PC-3 (cell line): ENCODE measurements around the gene SEPTIN5. TPM values are rescaled to one million over a fixed set of nuclear protein-coding genes. Genes with fewer than 3 reads are reported as not detected.

Experiments used
- ATAC-seq: fragments of 200-7000 bp; cut with Tn5 transposase; 2 replicates; pipeline ENCODE4 v1.9.1; 2020; ENCODE audit warnings: mild to moderate bottlenecking, moderate library complexity
- BruUV-seq: library from RNA; stranded (reverse); fragments of 400-500 nt; replicated peaks from 2 replicates; lab custom pipeline; 2021; lab: Mats Ljungman, UMichigan
- CTCF ChIA-PET: fragments of 300-600 bp; sonication (Branson Sonifier 250); formaldehyde crosslinking; loops from one replicate; lab custom pipeline; 2022; ENCODE audit warnings: antibody characterized with exemption; lab: Charles Lee
- POLR2A ChIA-PET: fragments of 300-600 bp; sonication (Branson Sonifier 250); formaldehyde crosslinking; loops from one replicate; lab custom pipeline; 2022; ENCODE audit warnings: antibody characterized with exemption; ENCODE audit not compliant: unreplicated experiment; lab: Charles Lee
- DNase-seq: peaks from one replicate; pipeline ENCODE4 v3.0.0-alpha.2; 2015
- H2AFZ ChIP-seq: fragments of 300-600 bp; sonication (generic); 2 replicates; pipeline ENCODE4 v1.6.0; 2016; ENCODE audit warnings: antibody characterized with exemption, low read length
- H3F3A ChIP-seq: fragments of 300-600 bp; sonication (generic); one replicate; pipeline ENCODE4 v1.6.0; 2017; ENCODE audit warnings: antibody characterized with exemption, low read length, control low read depth, mild to moderate bottlenecking; ENCODE audit not compliant: unreplicated experiment
- H3K27ac ChIP-seq: fragments of 300-600 bp; sonication (generic); 2 replicates; pipeline ENCODE4 v1.5.1; 2016; ENCODE audit warnings: mild to moderate bottlenecking, low read length
- H3K27me3 ChIP-seq: fragments of 300-600 bp; sonication (generic); 2 replicates; pipeline ENCODE4 v1.6.1; 2016; ENCODE audit warnings: low read length, mixed read lengths
- H3K36me3 ChIP-seq: fragments of 300-600 bp; sonication (generic); 2 replicates; pipeline ENCODE4 v1.6.1; 2016; ENCODE audit warnings: low read depth, mixed run types, low read length, mixed read lengths
- H3K4me1 ChIP-seq: fragments of 300-600 bp; sonication (generic); 2 replicates; pipeline ENCODE4 v1.5.1; 2016; ENCODE audit warnings: low read length; ENCODE audit not compliant: insufficient read depth
- H3K4me2 ChIP-seq: fragments of 300-600 bp; sonication (generic); 2 replicates; pipeline ENCODE4 v1.6.0; 2016; ENCODE audit warnings: low read length
- H3K4me3 ChIP-seq: fragments of 300-600 bp; sonication (generic); 2 replicates; pipeline ENCODE4 v1.5.1; 2016; ENCODE audit warnings: mild to moderate bottlenecking, low read length, mixed read lengths
- H3K79me2 ChIP-seq: fragments of 300-600 bp; sonication (generic); 2 replicates; pipeline ENCODE4 v1.6.1; 2017; ENCODE audit warnings: low read length, mixed read lengths
- H3K9ac ChIP-seq: fragments of 300-600 bp; sonication (generic); 2 replicates; pipeline ENCODE4 v1.6.0; 2016; ENCODE audit warnings: mild to moderate bottlenecking, low read length
- H3K9me2 ChIP-seq: fragments of 300-600 bp; sonication (generic); replicated peaks from 2 replicates; pipeline ENCODE4 v1.6.1; 2016; ENCODE audit warnings: mixed run types, low read length, mixed read lengths
- H3K9me3 ChIP-seq: fragments of 300-600 bp; sonication (generic); 2 replicates; pipeline ENCODE4 v1.6.1; 2016; ENCODE audit warnings: low read length, mixed read lengths
- H4K20me1 ChIP-seq: fragments of 300-600 bp; sonication (generic); 2 replicates; pipeline ENCODE4 v1.6.1; 2016; ENCODE audit warnings: low read length, mixed read lengths
- EZH2 ChIP-seq: fragments of 300-600 bp; sonication (generic); IDR thresholded peaks from one replicate; pipeline ENCODE4 v1.6.1; 2017; ENCODE audit warnings: antibody characterized with exemption, mild to moderate bottlenecking, low read length; ENCODE audit not compliant: unreplicated experiment
- EZH2phosphoT487 ChIP-seq: fragments of 300-600 bp; sonication (generic); IDR thresholded peaks from 2 replicates; pipeline ENCODE4 v1.6.1; 2018; ENCODE audit warnings: mild to moderate bottlenecking, antibody characterized with exemption, low read length, borderline replicate concordance
- intact Hi-C: fragments of 100-400 bp; cut with micrococcal nuclease; formaldehyde crosslinking; loops from 2 replicates; pipeline ENCODE4 v1.9.0; 2023
- total RNA-seq: library from RNA; depleted of rRNA; stranded (reverse); fragments of >200 nt; gene quantifications from 2 replicates; pipeline ENCODE4 v1.2.3, GENCODE V29; 2014
- TF ChIP-seq, protein P1 (sequence below): fragments of 300-600 bp; sonication (generic); conservative IDR thresholded peaks from 2 replicates; pipeline ENCODE4 v1.5.1; 2017; ENCODE audit warnings: antibody characterized with exemption, low read depth, mild to moderate bottlenecking, low read length

SEPTIN5 gene
- total RNA-seq, 1 experiment from 2014 or later = 27.5 TPM

DNA sequence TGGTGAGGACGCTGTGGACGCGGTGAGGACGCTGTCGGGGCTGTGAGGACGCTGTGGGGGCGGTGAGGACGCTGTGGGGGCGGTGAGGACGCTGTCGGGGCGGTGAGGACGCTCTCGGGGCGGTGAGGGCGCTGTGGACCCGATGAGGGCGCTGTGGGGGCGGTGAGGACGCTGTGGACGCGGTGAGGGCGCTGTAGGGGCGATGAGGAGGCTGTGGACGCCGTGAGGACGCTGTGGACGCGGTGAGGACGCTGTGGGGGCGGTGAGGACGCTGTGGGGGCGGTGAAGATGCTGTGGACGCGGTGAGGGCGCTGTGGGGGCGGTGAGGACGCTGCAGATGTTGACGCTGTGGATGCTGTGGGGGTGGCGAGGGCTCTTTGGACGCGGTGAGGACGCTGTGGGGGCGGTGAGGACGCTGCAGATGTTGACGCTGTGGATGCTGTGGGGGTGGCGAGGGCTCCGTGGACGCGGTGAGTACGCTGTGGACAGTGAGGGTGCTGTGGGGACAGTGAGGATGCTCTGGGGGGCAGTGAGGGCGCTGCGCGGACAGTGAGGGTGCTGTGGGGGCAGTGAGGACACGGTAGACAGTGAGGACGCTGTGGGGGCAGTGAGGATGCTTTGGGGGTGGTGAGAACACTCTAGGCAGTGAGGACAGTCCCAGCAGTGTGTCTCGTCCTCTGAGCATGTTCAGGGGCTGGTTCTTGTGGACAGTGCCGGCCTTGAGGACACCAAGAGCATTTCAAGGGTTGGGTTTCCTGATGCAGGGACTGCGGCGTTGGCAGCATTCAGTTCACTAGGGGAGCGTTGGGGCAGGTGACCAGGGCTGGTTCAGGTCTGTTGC, 13.2 kb downstream of the SEPTIN5 start:
- H3K36me3 ChIP-seq = no peaks in the 10 kb centered on the region
- no peak overlapping the region for H3K27ac ChIP-seq
- H3K9me3 ChIP-seq = no peaks in the 10 kb centered on the region
- no peaks in the 10 kb centered on the region for H3K79me2 ChIP-seq
- BruUV-seq = no TSS peak
- no peak for DNase-seq
- ChIA-PET POLR2A (no interaction called here), CTCF (no interaction called here)
- intact Hi-C loops = no loop called here
- no peak overlapping the region for H2AFZ ChIP-seq
- H3F3A ChIP-seq = no peaks in the 10 kb centered on the region
- no peak for TF ChIP-seq EZH2
- TF ChIP-seq, protein P1, sequence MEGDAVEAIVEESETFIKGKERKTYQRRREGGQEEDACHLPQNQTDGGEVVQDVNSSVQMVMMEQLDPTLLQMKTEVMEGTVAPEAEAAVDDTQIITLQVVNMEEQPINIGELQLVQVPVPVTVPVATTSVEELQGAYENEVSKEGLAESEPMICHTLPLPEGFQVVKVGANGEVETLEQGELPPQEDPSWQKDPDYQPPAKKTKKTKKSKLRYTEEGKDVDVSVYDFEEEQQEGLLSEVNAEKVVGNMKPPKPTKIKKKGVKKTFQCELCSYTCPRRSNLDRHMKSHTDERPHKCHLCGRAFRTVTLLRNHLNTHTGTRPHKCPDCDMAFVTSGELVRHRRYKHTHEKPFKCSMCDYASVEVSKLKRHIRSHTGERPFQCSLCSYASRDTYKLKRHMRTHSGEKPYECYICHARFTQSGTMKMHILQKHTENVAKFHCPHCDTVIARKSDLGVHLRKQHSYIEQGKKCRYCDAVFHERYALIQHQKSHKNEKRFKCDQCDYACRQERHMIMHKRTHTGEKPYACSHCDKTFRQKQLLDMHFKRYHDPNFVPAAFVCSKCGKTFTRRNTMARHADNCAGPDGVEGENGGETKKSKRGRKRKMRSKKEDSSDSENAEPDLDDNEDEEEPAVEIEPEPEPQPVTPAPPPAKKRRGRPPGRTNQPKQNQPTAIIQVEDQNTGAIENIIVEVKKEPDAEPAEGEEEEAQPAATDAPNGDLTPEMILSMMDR = no peak
- no peak for TF ChIP-seq EZH2phosphoT487
- H3K4me2 ChIP-seq = no peak overlapping the region
- H4K20me1 ChIP-seq = no peaks in the 10 kb centered on the region
- H3K9me2 ChIP-seq = no peaks in the 10 kb centered on the region
- ATAC-seq = no peak
- no peak overlapping the region for H3K9ac ChIP-seq
- no peak overlapping the region for H3K4me3 ChIP-seq
- H3K4me1 ChIP-seq = no peaks in the 10 kb centered on the region
- no peaks in the 10 kb centered on the region for H3K27me3 ChIP-seq

DNA sequence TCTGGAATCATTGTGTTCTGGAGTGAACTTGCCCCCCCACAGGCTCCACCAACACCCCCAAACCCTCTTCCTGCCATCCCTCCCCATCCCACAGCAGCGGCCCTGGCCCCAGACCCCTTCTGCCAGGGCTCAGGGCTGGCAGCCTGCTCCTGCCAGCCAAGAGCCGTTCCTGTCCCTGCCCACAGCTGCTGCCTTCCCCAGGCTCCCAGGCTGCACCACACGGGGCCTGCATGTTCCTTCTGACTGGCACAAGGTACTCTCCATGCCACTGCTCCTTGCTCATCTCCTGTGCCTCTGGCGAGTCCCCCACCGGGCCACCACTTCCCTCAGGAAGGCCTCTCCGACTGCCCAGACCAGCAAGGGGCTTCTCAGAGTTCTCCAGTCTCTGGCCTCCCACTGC, 14.0 kb downstream of the SEPTIN5 start:
- POLR2A ChIA-PET = no interaction called here
- no peak overlapping the region for H3K27ac ChIP-seq
- no peaks in the 10 kb centered on the region for H3K4me1 ChIP-seq
- H3K9ac ChIP-seq = no peak overlapping the region
- intact Hi-C loops = no loop called here
- no peak overlapping the region for H3K4me2 ChIP-seq
- no peak for TF ChIP-seq EZH2
- no peak for TF ChIP-seq EZH2phosphoT487
- TF ChIP-seq, protein P1 = no peak
- no peaks in the 10 kb centered on the region for H3K27me3 ChIP-seq
- H3K9me3 ChIP-seq = no peaks in the 10 kb centered on the region
- H4K20me1 ChIP-seq = no peaks in the 10 kb centered on the region
- CTCF ChIA-PET = no interaction called here
- BruUV-seq = no TSS peak
- H3K79me2 ChIP-seq = no peaks in the 10 kb centered on the region
- H3F3A ChIP-seq = no peaks in the 10 kb centered on the region
- no peak overlapping the region for H2AFZ ChIP-seq
- H3K9me2 ChIP-seq = no peaks in the 10 kb centered on the region
- H3K4me3 ChIP-seq = no peak overlapping the region
- DNase-seq (no peak), ATAC-seq (no peak)
- no peaks in the 10 kb centered on the region for H3K36me3 ChIP-seq

DNA sequence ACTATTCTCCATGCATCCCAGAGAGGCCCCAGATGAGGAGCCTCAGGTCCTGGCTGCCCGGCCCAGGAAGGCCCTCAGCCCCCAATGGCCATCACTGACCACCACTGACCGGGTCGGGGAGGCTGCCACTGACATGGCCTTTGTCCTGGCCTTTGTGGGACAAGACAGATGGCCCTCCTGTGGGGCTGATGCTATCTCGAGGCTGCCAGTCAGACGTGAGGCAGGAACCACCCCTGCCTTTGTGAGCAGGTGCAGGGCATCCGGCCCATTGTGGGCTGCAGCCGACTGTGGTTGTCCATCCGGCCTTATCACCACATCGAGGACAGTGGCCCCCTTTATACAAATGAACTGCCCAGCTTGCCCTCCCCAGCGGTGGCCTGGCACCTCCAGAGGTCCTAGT, 14.5 kb downstream of the SEPTIN5 start:
- CTCF ChIA-PET = interaction anchor here (0.7 kb wide), 1 partner anchor 30 kb away, joined by 3 read pairs; no protein-coding TSS in a partner anchor

More for the DNA sequence above, 14.5 kb downstream of the SEPTIN5 start:
- Histone ChIP-seq H3K9me3 (no peaks in the 10 kb centered on the region), H3F3A (no peaks in the 10 kb centered on the region), H3K4me3 (no peak overlapping the region), H3K4me2 (no peak overlapping the region), H4K20me1 (no peaks in the 10 kb centered on the region), H3K9me2 (no peaks in the 10 kb centered on the region), H3K9ac (no peak overlapping the region), H3K4me1 (no peaks in the 10 kb centered on the region), H3K36me3 (no peaks in the 10 kb centered on the region), H3K27ac (no peak overlapping the region), H2AFZ (no peak overlapping the region), H3K27me3 (no peaks in the 10 kb centered on the region), H3K79me2 (no peaks in the 10 kb centered on the region)
- DNase-seq (no peak), ATAC-seq (no peak)
- BruUV-seq = no TSS peak
- POLR2A ChIA-PET = no interaction called here
- intact Hi-C loops = no loop called here
- TF ChIP-seq, protein P1 = no peak
- TF ChIP-seq EZH2phosphoT487 (no peak), EZH2 (no peak)
